Sigmoid colon (tissue), 7 donors: ENCODE results near the gene DOCK3. TPM values are rescaled to one million over a fixed set of nuclear protein-coding genes. Genes with fewer than 3 reads are reported as not detected.

Experiments
- DNase-seq: peaks from one replicate; pipeline ENCODE4 v3.0.0-alpha.2; 2019
- H3K27ac ChIP-seq, 4 donors: fragments of 200-600 bp; sonication (generic); one replicate each; pipeline ENCODE4 v1.5.1; 2016 to 2019; ENCODE audit warnings: mild to moderate bottlenecking in 1 of 4
- H3K27me3 ChIP-seq, 3 donors: fragments of 200-600 bp; sonication (generic); one replicate each; pipeline ENCODE4 v1.5.1; 2019; ENCODE audit warnings: mild to moderate bottlenecking in 1 of 3
- H3K36me3 ChIP-seq, 4 donors: fragments of 200-600 bp; sonication (generic); one replicate each; pipeline ENCODE4 v1.5.1; 2016 to 2019
- H3K4me1 ChIP-seq, 4 donors: fragments of 200-600 bp; sonication (generic); one replicate each; pipeline ENCODE4 v1.5.1; 2017 to 2019
- H3K4me3 ChIP-seq, 4 donors: fragments of 200-600 bp; sonication (generic); one replicate each; pipeline ENCODE4 v1.5.1; 2017 to 2019; ENCODE audit warnings: mild to moderate bottlenecking in 2 of 4, moderate library complexity in 1 of 4
- H3K9me3 ChIP-seq, 4 donors: fragments of 200-600 bp in 3 of 4; sonication (generic) in 3 of 4; one replicate each; pipeline versions ENCODE4 v1.5.1 to v1.6.1; 2013 to 2019
- CTCF ChIP-seq, 4 experiments: fragments of 450-650 bp in 3 of 4; fragments of 200-600 bp in 1 of 4; IDR thresholded peaks; one replicate each; pipeline ENCODE4 v1.5.1; 2016 to 2019; ENCODE audit warnings: antibody characterized with exemption in 4 of 4, mild to moderate bottlenecking in 3 of 4, moderate library complexity in 2 of 4
- EP300 ChIP-seq, 4 donors: sonication (generic); formaldehyde crosslinking; IDR thresholded peaks; one replicate each; pipeline ENCODE4 v1.6.1; 2017; ENCODE audit warnings: antibody characterized with exemption in 4 of 4
- POLR2A ChIP-seq, 2 donors: fragments of 450-650 bp; IDR thresholded peaks; one replicate each; pipeline ENCODE4 v1.6.1; 2016; ENCODE audit warnings: antibody characterized with exemption in 2 of 2, mild to moderate bottlenecking in 2 of 2, moderate library complexity in 2 of 2
- POLR2AphosphoS5 ChIP-seq, 4 donors: sonication (generic); formaldehyde crosslinking; IDR thresholded peaks; one replicate each; pipeline ENCODE4 v1.6.1; 2017; ENCODE audit warnings: antibody characterized with exemption in 4 of 4
- WGBS, 2 donors: extraction: QIAGEN DNeasy Blood & Tissue Kit; methylation state at CpG; one replicate each; pipeline ENCODE4 v1.1.7; 2013; 5-methylcytosine and 5-hydroxymethylcytosine counted together
- intact Hi-C: fragments of 100-400 bp; cut with DNase I; formaldehyde crosslinking; loops from one replicate; pipeline ENCODE4 v1.15.1; 2023
- polyA plus RNA-seq, 3 donors: library from polyadenylated mRNA; stranded (reverse); fragments of 200-250 nt; gene quantifications; one replicate each; pipeline ENCODE4 v1.2.3, GENCODE V29; 2013
- total RNA-seq, 4 donors: library from RNA; depleted of rRNA; stranded (reverse); fragments of >200 nt; gene quantifications; one replicate each; pipeline ENCODE4 v1.1.0, GENCODE V29; 2016
- donor health status: healthy with polysubstance abuse.
- donor health status: Bipolar disorder and iron deficiency.
- donor health status: healthy.

DOCK3 gene
- total and polyA plus RNA-seq, 7 donors = 0.25 to 4.4 (median 3.3) TPM; not detected in 2

GRCh38 chr3:51216291-51216690, 541.6 kb downstream of the DOCK3 start:
- Histone ChIP-seq H3K27ac (no peak overlapping the region), H3K4me1 (no peaks in the 10 kb centered on the region), H3K27me3 (no peaks in the 10 kb centered on the region), H3K9me3 (no peaks in the 10 kb centered on the region), H3K36me3 (no peaks in the 10 kb centered on the region), H3K4me3 (no peak overlapping the region)
- WGBS, 2 donors = 79 to 87% methylated on average over 2 of the region's 2 CpGs
- TF ChIP-seq POLR2AphosphoS5 (IDR thresholded peaks at IDR 0.05) (no peak), POLR2A (IDR thresholded peaks at IDR 0.05) (no peak), CTCF (IDR thresholded peaks at IDR 0.05) (no peak), EP300 (IDR thresholded peaks at IDR 0.05) (no peak)
- intact Hi-C loops = no loop called here
- no peak for DNase-seq

DNA sequence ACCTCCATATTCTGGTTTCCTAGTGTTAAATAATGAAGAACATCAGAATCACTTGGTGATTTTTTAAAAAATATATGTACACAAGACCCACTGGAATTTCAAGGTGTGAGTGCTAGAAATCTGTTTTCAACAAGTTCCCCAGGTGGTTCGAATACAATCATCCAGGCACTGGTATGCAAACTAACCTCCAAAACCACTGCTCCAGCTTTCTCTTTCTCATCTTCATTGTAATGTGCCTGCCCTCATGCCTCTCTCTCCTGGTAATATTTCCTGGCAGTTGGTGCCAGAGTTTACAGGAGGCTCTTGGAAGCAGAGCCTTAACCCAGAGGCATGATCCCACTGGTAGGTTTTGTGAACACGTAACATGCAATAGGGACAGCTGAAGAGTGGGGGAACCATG, 547.2 kb downstream of the DOCK3 start:
- DNase-seq = no peak
- Histone ChIP-seq H3K36me3 (no peaks in the 10 kb centered on the region), H3K9me3 (no peaks in the 10 kb centered on the region), H3K27ac (no peak overlapping the region), H3K4me1 (no peaks in the 10 kb centered on the region), H3K27me3 (no peaks in the 10 kb centered on the region), H3K4me3 (no peak overlapping the region)
- no peak for TF ChIP-seq POLR2A (IDR thresholded peaks at IDR 0.05)
- TF ChIP-seq EP300 (IDR thresholded peaks at IDR 0.05) = no peak
- intact Hi-C loops = no loop called here
- 80 to 87% methylated on average over 2 of the region's 2 CpGs for WGBS, 2 donors

DNA sequence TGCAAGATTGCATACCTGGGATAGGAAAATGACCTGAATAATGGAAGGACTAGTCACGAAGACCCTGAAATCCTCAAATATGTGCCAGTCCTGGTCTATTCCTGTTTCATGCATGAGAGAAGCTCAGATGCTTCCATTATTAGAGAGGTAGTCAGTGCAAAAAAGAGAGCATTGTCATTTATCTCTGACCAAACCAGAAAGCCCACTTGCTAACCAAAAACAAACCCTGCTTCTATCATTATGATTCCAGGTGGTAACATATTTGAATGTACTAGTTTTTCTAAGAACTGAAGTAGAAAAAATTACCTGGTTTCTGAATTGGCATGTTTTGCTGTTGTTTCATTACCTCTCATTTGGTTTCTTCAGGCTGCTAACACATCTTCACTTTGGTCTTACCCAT, 549.6 kb downstream of the DOCK3 start:
- TF ChIP-seq POLR2AphosphoS5 (IDR thresholded peaks at IDR 0.05) (no peak), EP300 (IDR thresholded peaks at IDR 0.05) (no peak), CTCF (IDR thresholded peaks at IDR 0.05) (no peak), POLR2A (IDR thresholded peaks at IDR 0.05) (no peak)
- no peak overlapping the region for H3K27ac ChIP-seq
- intact Hi-C loops = no loop called here
- no peak overlapping the region for H3K4me3 ChIP-seq
- WGBS, 2 donors = 82% methylated on average over 1 of the region's 1 CpG
- DNase-seq = no peak
- H3K4me1 ChIP-seq = no peaks in the 10 kb centered on the region
- H3K9me3 ChIP-seq = no peaks in the 10 kb centered on the region
- H3K27me3 ChIP-seq = no peaks in the 10 kb centered on the region
- H3K36me3 ChIP-seq = no peaks in the 10 kb centered on the region

- no peaks in the 10 kb centered on the region for H3K4me1 ChIP-seq
- H3K27ac ChIP-seq = no peak overlapping the region
- TF ChIP-seq CTCF (IDR thresholded peaks at IDR 0.05) (no peak), EP300 (IDR thresholded peaks at IDR 0.05) (no peak)
- H3K4me3 ChIP-seq = no peak overlapping the region
- no peaks in the 10 kb centered on the region for H3K9me3 ChIP-seq
- no peaks in the 10 kb centered on the region for H3K36me3 ChIP-seq
- DNase-seq = no peak
- 64 to 83% methylated on average over 1 of the region's 1 CpG for WGBS, 2 donors
- intact Hi-C loops = no loop called here
- H3K27me3 ChIP-seq = no peaks in the 10 kb centered on the region
Measured at GRCh38 chr3:51224843-51225242, 550.1 kb downstream of the DOCK3 start.

GRCh38 chr3:51242939-51243338, 568.2 kb downstream of the DOCK3 start:
- no peak for DNase-seq
- WGBS, 2 donors = 58 to 60% methylated on average over 3 of the region's 3 CpGs
- H3K9me3 ChIP-seq = no peaks in the 10 kb centered on the region
- H3K27ac ChIP-seq = no peak overlapping the region
- peaks cover 0 to 7% (median 0%) of the 10 kb centered on the region in 4 donors for H3K36me3 ChIP-seq
- H3K4me1 ChIP-seq = no peaks in the 10 kb centered on the region
- H3K4me3 ChIP-seq = no peak overlapping the region
- no peak for TF ChIP-seq CTCF (IDR thresholded peaks at IDR 0.05)
- no peak for TF ChIP-seq POLR2AphosphoS5 (IDR thresholded peaks at IDR 0.05)
- TF ChIP-seq EP300 (IDR thresholded peaks at IDR 0.05) = no peak
- no peak for TF ChIP-seq POLR2A (IDR thresholded peaks at IDR 0.05)
- intact Hi-C loops = no loop called here
- no peaks in the 10 kb centered on the region for H3K27me3 ChIP-seq
